NT2/D1 (cell line): ENCODE measurements around the gene ESR2.

Experiments used
- SUZ12 ChIP-seq: IDR thresholded peaks from 2 replicates; pipeline ENCODE4 v1.6.1; 2011; ENCODE audit not compliant: insufficient read length, insufficient read depth; ENCODE audit errors: extremely low read depth
- YY1 ChIP-seq: IDR thresholded peaks from 2 replicates; pipeline ENCODE4 v1.6.1; 2011; ENCODE audit not compliant: insufficient read length, insufficient read depth
- ZNF274 ChIP-seq: IDR thresholded peaks from 2 replicates; pipeline ENCODE4 v1.6.1; 2011; ENCODE audit warnings: mild to moderate bottlenecking, low read depth, low read length

- TF ChIP-seq ZNF274 (no peak), YY1 (no peak), SUZ12 (no peak)
These were observed 2.4 kb upstream of the ESR2 start for GRCh38 chr14:64296561-64296960.
